ENCODE data around the gene ZDHHC11B. TPM values are rescaled to one million over a fixed set of nuclear protein-coding genes. Genes with fewer than 3 reads are reported as not detected.
"Not testable (repeated sequence)": the region's sequence is repeated elsewhere in the genome, so short reads cannot be mapped to it uniquely, and the experiment has no call there.

The ZDHHC11B gene
- polyA plus RNA-seq, 4 donors: 3.3 to 5.1 (median 4.5) TPM

DNA sequence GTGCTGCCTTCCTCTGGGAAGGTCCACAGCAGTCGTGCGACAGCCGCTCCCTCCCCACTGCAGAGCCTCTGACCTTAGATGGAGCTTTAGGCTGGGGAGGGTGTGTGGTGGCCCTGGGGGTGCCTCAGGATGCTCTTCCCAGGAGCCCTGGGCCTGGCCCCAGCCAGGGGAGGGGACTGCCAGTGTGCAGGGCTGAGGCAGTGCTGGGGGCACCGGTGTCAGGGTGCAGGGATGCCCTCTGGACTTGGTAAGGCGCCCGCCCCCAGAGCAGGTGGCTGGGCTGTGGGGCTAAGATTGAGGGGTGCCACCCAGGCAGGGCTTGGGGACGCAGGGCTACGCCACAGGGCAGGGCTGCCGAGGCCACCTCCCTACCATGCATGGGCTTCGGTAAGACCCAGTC is 13.9 kb downstream of the ZDHHC11B start:
- not testable (repeated sequence) for DNase-seq (ENCODE audit: low read depth in 4 of 4, low spot score in 3 of 4)

DNA sequence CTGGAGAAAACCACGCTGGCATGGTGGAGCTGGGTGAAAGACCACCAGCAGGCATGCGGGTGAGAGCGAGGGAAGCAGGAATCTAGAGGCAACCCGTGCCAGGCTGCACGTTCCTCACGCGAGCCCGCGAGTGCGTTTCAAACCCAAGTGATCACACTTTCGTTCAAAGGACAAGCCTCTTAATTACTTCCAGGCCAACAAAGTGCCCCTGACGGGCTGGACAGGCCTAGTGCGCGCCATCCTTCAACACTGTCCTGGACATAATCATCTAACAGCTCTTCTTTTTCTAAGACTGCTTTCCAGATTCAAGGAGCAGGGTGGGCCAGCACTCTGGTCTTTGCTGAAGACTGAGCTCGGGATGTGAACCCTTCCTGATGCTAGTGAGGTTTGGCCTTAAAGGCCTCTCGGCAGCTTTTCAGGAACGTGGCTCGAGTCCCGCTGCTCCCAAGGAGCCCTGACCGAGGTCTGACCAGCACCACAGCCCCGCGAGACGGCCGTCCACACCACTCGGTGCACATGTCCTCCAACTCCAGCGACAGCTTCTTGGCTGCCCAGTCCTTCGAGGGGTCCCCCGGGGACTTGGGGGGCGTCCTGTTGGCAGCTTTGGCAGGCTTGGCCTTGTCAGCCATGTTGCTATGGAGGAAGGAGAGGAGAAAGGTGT is 14.9 kb downstream of the ZDHHC11B start:
- DNase-seq (ENCODE audit: low read depth in 4 of 4, low spot score in 3 of 4): not testable (repeated sequence)

DNA sequence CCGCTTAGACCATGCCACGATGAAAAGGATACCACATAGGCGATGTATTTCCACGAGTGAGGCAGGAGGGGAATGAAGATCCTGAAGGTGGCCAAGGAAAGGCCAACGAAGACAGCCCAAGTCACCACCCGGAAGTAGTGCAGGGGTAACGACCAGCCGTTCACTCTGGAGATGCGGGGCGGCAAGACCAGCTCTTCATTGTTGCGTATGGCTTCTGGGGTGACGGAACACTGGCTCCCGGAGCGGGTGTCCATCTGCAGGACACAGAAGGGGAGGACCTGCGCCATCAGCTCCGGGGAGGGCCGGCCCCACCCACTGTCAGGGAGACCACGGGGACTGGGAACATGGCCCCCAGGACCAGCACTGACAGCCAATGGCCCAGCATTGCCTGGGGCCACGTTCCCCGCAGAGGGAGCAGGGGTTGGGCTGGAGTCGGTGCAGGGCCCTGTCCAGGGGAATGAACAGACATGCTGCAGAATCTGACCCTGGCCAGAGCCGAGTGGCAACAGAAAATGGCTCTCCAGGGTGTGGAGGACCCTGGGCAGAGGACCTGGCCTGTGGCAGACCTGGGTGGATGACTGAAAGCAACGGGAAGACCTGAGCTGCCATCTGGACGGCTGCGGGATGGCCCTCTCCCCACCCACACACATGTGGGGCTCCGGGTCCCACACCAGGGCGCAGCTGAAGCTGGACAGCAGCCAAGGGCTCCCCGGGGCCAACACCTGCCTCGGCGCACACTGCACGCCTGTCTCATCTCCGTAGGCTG is 17.7 kb downstream of the ZDHHC11B start:
- no peak for DNase-seq (ENCODE audit: low read depth in 4 of 4, low spot score in 3 of 4)

DNA sequence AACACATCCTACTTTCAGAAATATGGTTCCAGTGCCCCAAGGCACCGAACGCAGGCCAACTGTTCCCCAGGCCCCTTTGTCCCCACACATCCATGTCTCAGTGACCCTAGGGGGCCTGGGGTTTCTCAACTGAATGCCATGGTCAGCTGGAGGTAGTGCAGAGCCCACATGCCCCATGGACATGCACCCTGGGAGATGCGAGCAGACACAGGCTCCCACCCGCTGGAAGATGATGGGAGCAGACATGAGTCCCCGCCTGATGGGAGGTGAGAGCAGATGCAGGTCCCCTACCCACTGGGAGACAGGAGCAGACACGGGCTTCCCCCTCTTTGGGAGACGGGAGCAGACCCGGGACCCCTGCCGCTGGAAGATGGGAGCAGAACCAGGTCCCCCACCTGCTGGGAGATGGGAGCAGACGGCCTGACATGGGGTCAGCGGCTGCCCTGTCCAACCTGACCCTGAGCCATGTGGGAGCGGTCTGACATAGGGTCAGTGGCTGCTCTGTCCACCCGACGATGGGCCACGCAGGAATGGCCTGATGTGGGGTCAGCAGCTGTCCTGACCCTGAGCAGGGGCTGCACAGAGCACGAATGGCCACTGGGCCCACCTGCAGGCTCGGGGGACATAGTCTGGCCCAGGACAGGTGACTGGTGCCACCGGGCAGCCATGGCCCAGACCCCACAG is 18.4 kb downstream of the ZDHHC11B start:
- DNase-seq (ENCODE audit: low read depth in 4 of 4, low spot score in 3 of 4): no peak

DNA sequence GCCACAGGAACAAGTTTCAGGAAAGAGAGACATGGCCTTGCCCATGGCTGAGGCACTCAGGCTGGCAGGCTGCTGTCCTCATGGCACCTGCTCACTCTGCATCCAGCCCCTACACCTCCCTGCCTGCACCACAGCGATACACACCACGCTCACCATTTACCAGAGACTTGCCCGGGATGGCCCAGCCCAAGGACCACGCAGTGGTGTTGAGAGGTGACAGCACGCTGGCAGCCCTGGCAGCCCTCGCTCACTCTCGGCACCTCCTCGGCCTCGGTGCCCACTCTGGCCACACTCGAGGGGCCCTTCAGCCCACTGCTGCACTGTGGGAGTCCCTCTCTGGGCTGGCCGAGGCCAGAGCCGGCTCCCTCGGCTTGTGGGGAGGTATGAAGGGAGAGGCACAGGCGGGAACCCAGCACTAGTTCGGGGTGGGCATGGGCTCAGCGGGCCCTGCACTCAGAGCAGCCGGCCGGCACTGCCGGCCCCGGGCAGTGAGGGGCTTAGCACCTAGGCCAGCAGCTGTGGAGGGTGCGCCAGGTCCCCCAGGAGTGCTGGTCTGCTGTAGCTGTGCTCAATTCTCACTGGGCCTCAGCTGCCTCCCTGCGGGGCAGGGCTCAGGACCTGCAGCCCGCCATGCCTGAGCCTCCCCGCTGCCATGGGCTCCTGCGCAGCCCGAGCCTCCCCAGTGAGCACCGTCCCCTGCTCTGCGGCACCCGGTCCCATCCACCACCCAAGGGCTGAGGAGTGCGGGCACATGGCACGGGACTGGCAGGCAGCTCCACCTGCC is 20.3 kb downstream of the ZDHHC11B start:
- DNase-seq (ENCODE audit: low read depth in 4 of 4, low spot score in 3 of 4): no peak

DNA sequence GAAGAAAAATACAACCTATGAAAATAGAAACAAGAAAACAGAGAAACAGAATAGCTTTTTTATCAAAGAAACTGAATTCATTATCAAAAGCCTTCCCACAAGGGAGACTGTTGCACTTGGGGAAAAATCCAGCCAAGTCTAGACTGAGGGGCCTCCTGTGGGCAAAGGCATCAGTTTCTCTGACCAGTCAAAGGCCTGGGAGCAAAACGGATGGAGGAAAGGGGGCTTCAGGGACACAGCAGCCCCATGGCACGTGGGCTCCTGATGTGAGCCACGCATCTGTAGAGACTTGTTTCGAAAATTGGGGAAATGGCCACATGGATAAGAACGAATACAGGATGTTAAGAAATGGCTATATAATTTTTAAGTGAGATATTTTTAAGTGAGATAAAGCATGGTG is 21.1 kb downstream of the ZDHHC11B start:
- no peak for DNase-seq (ENCODE audit: low read depth in 4 of 4, low spot score in 3 of 4)

DNA sequence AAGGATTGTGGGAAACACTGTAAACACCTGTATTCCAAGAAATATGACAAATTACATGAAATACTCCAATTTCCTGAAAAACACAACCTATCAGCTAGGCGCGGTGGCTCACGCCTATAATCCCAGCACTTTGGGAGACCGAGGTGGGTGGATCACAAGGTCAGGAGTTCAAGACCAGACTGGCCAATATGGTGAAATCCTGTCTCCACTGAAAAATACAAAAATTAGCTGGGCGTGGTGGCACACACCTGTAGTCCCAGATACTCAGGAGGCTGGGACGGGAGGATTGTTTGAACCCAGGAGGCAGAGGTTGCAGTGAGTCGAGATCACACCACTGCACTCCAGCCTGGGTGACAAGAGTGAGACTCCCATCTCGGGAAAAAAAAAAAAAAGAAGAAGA is 21.5 kb downstream of the ZDHHC11B start:
- DNase-seq (ENCODE audit: low read depth in 4 of 4, low spot score in 3 of 4): not testable (repeated sequence)

DNA sequence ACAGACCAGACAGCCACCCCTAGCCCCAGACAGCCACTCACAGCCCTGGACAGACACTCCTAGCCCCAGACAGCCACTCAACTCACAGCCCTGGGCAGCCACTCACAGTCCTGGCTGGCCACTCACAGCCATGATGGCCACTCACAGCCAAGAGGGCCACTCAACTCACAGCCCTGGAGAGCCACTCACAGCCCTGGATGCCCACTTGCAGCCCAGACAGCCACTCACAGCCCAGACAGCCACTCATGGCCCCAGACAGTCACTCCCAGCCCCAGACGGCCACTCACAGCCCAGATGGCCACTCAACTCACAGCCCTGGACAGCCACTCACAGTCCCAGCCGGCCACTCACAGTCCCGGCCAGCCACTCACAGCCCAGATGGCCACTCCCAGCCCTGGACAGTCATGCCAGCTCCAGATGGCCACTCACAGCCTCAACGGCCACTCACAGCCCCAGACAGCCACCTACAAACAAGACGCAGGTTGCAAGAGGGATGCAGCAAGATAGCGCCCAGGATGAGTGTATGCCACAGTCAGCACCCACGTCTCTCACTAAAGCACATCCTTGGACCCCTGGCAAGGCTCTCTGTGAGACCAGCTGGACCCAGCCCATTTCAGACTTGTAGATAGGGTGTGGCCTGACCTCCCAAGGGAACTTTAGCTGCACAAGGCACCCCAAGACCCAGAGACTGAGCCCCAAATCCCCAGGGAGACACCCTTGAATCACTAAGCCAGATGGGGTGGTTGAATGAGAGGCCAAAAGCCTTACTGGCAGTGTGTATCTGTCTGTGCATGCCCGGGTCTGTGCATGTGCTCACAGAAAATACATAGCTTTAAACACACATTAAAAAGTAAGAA is 22.4 kb downstream of the ZDHHC11B start:
- no peak for DNase-seq (ENCODE audit: low read depth in 4 of 4, low spot score in 3 of 4)

DNA sequence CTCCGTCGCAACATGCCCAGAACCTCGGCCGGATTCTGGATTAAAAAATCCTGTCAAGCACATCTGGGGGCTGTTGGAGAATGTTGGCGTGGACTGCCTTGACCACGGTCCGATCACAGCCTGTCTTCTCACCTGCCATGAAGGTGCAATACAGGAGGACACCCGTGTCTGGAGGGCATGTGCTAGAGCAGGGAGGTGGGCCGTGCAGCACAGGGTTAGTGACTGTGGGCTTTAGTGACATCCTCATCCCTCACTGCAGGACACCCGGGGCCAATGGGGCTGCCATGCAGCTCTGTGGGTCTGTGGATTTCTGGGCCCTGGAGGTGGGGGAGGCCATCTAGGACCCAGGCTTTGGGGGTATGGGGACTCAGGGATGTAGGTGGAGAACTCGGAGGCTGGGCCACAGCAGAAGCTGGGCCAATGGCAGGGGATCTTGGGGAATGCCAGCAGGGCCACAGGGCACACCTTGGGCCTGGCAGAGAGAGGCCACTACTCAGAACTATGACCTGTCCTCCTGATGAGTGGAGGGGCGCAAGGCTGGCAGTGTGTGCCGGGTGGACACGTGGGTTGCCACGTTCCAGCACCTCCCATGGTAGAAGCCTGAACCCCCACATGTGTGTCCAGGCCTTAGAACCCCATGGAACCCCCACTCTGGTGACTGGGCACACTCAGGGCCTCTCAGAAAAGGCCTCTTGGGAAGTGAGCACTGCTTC is 23.3 kb downstream of the ZDHHC11B start:
- no peak for DNase-seq (ENCODE audit: low read depth in 4 of 4, low spot score in 3 of 4)

DNA sequence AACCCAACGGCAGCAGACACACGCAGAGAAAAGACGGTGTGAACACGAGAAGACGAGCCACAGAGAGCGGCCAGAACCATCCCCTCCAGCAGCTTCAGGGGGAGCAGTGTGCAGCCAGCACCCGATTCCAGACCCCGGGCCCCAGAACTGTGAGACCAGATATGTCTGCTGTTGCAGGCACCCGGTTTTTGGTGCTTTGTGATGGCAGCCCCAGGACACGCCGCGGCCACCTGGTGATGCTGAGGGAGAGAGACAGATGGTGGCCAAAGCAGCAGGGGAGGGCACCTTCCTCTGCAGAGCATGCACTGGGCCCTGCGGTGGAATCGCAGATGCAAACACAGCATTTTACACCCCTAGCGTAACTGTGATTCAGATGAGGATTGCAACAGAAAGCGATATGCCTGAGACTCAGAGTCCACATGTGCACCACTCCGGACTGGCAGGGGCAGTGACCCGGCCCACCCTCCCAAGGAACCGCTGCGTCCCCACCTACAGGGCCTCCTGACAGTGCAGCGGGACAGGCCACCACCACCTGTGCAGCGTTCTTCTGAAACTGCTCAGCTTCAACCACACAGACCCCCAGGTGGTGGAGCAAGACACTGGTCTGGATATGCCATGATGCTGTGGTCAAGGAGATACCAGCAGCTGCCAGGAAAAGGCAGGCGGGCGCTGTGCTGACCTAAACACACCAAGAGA is 24.0 kb downstream of the ZDHHC11B start:
- DNase-seq (ENCODE audit: low read depth in 4 of 4, low spot score in 3 of 4): no peak

DNA sequence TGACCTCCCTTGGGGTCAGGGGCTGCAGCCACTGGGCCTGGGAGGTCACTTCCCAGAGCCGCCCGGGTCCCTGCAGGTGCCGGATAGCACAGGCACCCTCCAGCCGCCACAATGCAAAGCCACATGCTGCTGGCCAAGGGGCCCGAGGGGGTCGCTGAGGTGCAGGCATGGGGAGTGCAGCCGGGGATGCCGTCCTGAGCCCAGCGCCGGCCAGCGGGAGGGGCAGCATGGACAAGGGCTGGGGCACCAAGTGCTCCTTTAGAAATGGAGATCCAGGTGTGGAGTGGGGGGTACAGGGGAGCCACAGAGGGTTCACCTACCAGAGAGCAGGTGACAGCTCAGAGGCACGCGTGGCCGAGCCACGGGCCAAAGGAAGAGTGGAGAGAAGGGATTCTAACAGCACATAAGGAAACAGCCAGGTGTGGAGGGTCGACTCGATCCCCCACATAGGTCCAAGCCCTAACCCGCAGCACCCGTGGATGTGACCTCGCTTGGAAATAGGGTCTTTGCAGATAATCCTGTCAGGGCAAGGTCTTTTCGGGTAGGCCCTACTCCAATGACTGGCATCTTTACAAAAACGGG is 24.7 kb downstream of the ZDHHC11B start:
- no peak for DNase-seq (ENCODE audit: low read depth in 4 of 4, low spot score in 3 of 4)

DNA sequence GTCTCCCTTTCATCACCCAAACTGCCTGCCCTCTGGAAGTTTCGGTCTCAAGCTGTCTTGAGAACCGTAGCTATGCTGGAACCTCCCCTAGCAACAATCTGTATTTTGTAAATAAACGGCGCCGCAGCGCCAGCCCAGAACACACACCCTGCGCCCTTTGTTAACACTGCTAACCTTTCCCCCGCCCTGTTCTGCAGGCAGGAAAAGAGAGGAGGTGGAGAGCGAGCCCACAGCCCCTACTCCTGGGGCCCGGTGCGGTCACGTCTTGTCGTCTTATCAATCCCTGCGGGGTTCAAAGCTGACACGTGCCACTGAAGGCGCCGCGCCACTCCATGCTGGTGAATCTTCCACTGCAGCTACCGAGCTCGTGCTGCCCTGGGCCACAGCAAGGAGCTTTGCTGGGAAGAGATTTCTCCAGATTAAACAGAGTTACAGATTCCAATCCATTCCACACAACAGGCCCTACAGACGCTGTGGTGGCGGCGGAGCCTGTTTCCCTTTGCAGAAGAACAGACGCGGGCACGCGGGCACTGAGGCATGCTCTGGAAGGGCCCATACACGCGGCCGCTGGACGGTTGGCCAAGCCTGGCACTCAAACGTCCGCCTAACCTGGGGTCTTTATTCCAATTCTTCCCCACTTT is 25.3 kb downstream of the ZDHHC11B start:
- DNase-seq (ENCODE audit: low read depth in 4 of 4, low spot score in 3 of 4): peak in 2 of 4 donors; percentile 73 to 80

DNA sequence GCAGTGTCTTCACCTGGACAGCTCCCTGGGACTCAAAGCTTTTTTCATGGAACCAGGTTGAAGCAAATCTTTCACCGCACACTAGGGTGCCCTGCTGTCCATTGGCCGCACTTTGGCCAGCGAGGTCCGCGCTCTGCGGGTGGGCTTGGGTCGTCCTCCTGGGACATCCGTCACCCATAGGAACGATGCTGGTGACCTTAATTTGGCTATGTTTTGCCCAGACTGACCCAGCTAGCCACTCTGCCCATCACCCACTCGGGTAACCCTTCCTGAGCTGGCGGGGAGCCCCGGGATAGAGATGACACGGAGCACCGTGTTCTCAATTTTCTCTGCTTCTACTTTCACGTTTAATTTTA is 25.9 kb downstream of the ZDHHC11B start:
- DNase-seq (ENCODE audit: low read depth in 4 of 4, low spot score in 3 of 4): no peak

DNA sequence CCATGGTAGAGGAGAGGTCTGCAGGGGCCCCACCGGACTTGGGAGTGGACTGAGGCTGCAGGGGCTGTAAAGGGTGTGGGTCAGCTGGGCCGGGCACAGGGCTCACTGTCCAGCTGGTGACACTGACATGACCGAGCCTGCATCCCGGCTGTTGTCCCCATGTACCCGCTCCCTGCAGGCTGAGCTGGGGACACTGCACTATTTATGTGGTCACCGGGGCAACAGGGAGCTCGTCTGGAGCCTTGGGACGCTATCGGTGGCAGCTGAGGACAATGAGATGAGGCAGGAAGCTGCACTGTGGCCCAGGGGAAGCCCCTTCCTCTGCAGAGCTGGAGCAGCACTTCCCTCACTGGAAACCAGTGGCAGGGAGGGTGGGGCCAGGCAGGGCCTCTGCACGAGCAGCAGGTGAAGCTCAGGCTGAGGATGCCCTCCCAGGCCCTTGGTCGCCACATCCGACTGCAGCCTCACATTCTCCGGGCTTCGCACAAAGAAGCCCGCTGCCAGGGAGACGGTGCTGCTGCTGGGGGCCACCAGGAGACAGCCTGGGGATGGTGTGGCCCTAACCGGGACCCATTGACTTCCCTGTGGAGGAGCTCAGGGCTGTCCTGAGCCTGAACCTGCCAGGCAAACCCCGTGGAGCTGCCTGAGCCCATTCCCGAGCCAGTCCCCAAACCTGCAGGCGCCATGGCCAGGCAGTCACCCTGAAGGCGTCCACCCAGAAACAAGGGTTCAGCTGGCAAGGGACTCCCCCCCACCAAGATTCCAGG is 26.4 kb downstream of the ZDHHC11B start:
- DNase-seq (ENCODE audit: low read depth in 4 of 4, low spot score in 3 of 4): no peak

DNA sequence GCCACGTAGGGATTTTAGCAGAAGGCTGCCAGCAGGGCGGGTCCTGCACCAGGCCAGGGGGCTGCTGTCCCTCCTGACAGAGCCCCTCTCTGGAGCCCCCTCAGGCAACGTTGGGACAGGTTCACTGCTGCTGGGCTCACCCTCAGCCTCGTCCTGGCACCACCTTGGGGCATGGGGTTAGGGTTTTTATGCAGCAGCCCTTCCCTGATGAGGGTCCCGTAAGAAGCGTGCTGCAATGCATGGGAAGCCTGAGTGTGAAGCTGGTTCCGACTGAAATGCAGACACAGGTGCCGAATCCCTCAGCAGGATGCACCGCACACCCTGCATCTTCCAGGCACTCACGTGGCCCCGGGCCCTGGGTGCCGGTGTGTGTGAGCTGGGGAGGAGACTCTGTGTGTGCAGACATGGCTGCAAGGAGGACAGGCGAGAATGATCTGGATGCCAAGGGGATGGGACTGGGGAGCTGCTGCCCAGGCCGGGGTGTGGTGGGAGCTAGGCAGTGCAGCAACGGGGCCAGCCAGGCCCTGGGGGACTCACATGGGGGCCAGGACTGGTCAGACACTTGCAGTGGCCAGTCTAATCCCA is 27.1 kb downstream of the ZDHHC11B start:
- no peak for DNase-seq (ENCODE audit: low read depth in 4 of 4, low spot score in 3 of 4)

DNA sequence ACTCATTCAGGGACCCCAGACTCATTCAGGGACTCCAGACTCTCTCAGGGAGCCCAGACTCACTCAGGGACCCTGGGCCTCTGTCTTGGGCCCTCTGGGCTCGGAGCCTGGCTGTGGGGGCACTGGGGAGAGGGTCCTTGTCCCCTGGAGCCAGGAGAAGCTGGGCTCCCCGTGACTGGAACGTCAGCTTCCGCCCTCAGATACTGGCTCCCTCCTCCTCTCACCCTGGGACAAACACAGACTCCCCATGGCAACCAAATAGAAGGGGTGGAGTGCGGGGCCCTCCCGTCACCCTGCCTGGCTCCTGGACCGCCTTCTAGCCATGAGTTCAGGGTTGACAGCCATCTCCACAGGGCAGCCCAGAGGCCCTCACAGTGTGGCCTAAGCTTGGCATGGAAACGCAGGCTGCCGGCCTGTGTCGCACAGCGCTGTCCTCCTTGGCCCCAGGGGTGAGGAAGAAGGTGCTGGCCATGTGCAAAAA is 27.6 kb downstream of the ZDHHC11B start:
- DNase-seq (ENCODE audit: low read depth in 4 of 4, low spot score in 3 of 4): no peak

DNA sequence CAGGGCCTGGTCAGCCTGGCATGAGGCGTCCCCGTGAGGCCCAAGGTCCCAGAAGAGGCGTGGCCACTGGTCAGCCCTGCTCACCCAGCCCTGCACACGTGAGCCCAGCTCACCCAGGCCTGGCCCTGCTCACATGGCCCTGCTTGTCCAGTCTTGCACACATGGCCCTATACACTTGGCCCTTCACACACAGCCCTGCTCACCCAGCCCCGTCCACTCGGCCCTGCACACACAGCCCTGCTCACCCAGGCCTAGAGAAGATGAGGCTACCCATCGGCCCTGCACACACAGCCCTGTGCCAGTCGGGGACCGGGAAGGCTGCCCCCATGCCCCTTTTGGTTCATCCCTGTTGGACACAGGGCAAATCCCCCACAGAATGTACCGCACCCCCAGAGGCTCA is 28.4 kb downstream of the ZDHHC11B start:
- DNase-seq (ENCODE audit: low read depth in 4 of 4, low spot score in 3 of 4): no peak

Data from right renal pelvis (tissue), 4 donors.